Body of pancreas (tissue), 4 donors: ENCODE results near the gene SPINT1. TPM values are rescaled to one million over a fixed set of nuclear protein-coding genes. Genes with fewer than 3 reads are reported as not detected.
A peak's percentile ranks its signal among the peaks of the same experiment; 100 is the strongest.

Experiments
- ATAC-seq: fragments of 150-250 bp; one replicate; pipeline ENCODE4 v1.9.1; 2016
- DNase-seq, 4 donors: peaks; one replicate each; pipeline ENCODE4 v3.0.0-alpha.2; 2019
- H3K27ac ChIP-seq, 4 donors: fragments of 200-600 bp; sonication (generic); 1 replicate in 3 of 4; 2 replicates in 1 of 4; pipeline versions ENCODE4 v1.5.1 to v1.6.1; 2016 to 2019; ENCODE audit warnings: mild to moderate bottlenecking in 1 of 4, mixed read lengths in 1 of 4, moderate library complexity in 1 of 4
- H3K27me3 ChIP-seq, 2 donors: fragments of 200-600 bp; sonication (generic); one replicate each; pipeline ENCODE4 v1.6.0; 2016; ENCODE audit warnings: mild to moderate bottlenecking in 1 of 2
- H3K36me3 ChIP-seq, 2 donors: fragments of 200-600 bp; sonication (generic); replicated peaks in 1 of 2; 2 replicates each; pipeline ENCODE4 v1.5.1; 2016; ENCODE audit warnings: low read depth in 2 of 2; ENCODE audit not compliant: insufficient read depth in 1 of 2
- H3K4me1 ChIP-seq: fragments of 200-600 bp; sonication (generic); one replicate; pipeline ENCODE4 v1.6.0; 2016
- H3K4me3 ChIP-seq, 2 donors: fragments of 200-600 bp; sonication (generic); 1 replicate in 1 of 2; 2 replicates in 1 of 2; pipeline ENCODE4 v1.5.1; 2016 to 2019
- H3K9me3 ChIP-seq, 3 donors: fragments of 200-600 bp; sonication (generic); 1 replicate in 2 of 3; 2 replicates in 1 of 3; pipeline ENCODE4 v1.5.1; 2016
- CTCF ChIP-seq, 7 experiments: fragments of 450-650 bp in 4 of 7; fragments of 200-600 bp in 3 of 7; sonication (generic) in 3 of 7; IDR thresholded peaks; one replicate each; pipeline ENCODE4 v1.5.1; 2016 to 2019; ENCODE audit warnings: antibody characterized with exemption in 7 of 7
- POLR2A ChIP-seq, 3 donors: fragments of 450-650 bp; IDR thresholded peaks; one replicate each; pipeline ENCODE4 v1.6.1; 2016; ENCODE audit warnings: antibody characterized with exemption in 3 of 3, mild to moderate bottlenecking in 2 of 3
- WGBS, 2 donors: methylation state at CpG; one replicate each; pipeline ENCODE4 v1.1.5; 2017; 5-methylcytosine and 5-hydroxymethylcytosine counted together
- intact Hi-C: fragments of 100-400 bp; cut with DNase I; formaldehyde crosslinking; loops from one replicate; pipeline ENCODE4 v1.15.1; 2023
- total RNA-seq, 2 donors: library from RNA; depleted of rRNA; stranded (reverse); fragments of >200 nt; gene quantifications; one replicate each; pipeline ENCODE4 v1.1.0, GENCODE V29; 2016

Gene SPINT1
- total RNA-seq, 2 donors from 2014 or later = 110 to 134 TPM

GRCh38 chr15:40870716-40871115 lies 26.9 kb downstream of the SPINT1 start:
- no peaks in the 10 kb centered on the region for H3K27me3 ChIP-seq
- H3K27ac ChIP-seq = peak overlapping the region; percentile 95 to 100 (median 97)
- peaks cover 63% of the 10 kb centered on the region for H3K4me1 ChIP-seq
- 17 to 89% methylated on average over 1 of the region's 1 CpG for WGBS, 2 donors
- no peak overlapping the region for H3K4me3 ChIP-seq
- TF ChIP-seq CTCF (IDR thresholded peaks at IDR 0.05) (no peak), POLR2A (IDR thresholded peaks at IDR 0.05) (peak in 1 of 3 donors; percentile 12)
- H3K36me3 ChIP-seq = no peaks in the 10 kb centered on the region
- DNase-seq (peak; percentile 50 to 69 (median 63)), ATAC-seq (no peak)
- intact Hi-C loops = no loop called here
- H3K9me3 ChIP-seq = no peaks in the 10 kb centered on the region

GRCh38 chr15:40871749-40872617 lies 28.1 kb downstream of the SPINT1 start:
- ATAC-seq (peak; percentile 91), DNase-seq (peak; percentile 96 to 98 (median 97))
- 22 to 25% methylated on average over 13 of the region's 13 CpGs for WGBS, 2 donors
- TF ChIP-seq CTCF (IDR thresholded peaks at IDR 0.05) (no peak), POLR2A (IDR thresholded peaks at IDR 0.05) (peak; percentile 44 to 70 (median 65))
- Histone ChIP-seq H3K9me3 (no peaks in the 10 kb centered on the region), H3K27me3 (no peaks in the 10 kb centered on the region), H3K27ac (peak overlapping the region; percentile 95 to 100 (median 97)), H3K36me3 (no peaks in the 10 kb centered on the region), H3K4me1 (peaks cover 53% of the 10 kb centered on the region), H3K4me3 (no peak overlapping the region)
- intact Hi-C loops = no loop called here

GRCh38 chr15:40872791-40873693 lies 29.2 kb downstream of the SPINT1 start:
- no peak for ATAC-seq

More at GRCh38 chr15:40872791-40873693, 29.2 kb downstream of the SPINT1 start:
- Histone ChIP-seq H3K27me3 (no peaks in the 10 kb centered on the region), H3K4me1 (peaks cover 53% of the 10 kb centered on the region), H3K4me3 (peak overlapping the region in 1 of 2 donors; percentile 26), H3K27ac (peak overlapping the region; percentile 95 to 100 (median 97)), H3K9me3 (no peaks in the 10 kb centered on the region), H3K36me3 (no peaks in the 10 kb centered on the region)
- intact Hi-C loops = no loop called here
- TF ChIP-seq CTCF (IDR thresholded peaks at IDR 0.05) (no peak), POLR2A (IDR thresholded peaks at IDR 0.05) (peak in 1 of 3 donors; percentile 18)
- peak in 2 of 4 donors; percentile 27 to 39 for DNase-seq
- 29% methylated on average over 33 of the region's 33 CpGs; no CpG with 5 or more reads in 1 of the 2 donors for WGBS, 2 donors
